ENCODE data around the gene SERPINB10. TPM values are rescaled to one million over a fixed set of nuclear protein-coding genes. Genes with fewer than 3 reads are reported as not detected.
"Not testable (repeated sequence)": the region's sequence is repeated elsewhere in the genome, so short reads cannot be mapped to it uniquely, and the experiment has no call there.

The SERPINB10 gene
- total RNA-seq, 3 donors from 2014 or later, result 0.27 TPM; not detected in 2

DNA sequence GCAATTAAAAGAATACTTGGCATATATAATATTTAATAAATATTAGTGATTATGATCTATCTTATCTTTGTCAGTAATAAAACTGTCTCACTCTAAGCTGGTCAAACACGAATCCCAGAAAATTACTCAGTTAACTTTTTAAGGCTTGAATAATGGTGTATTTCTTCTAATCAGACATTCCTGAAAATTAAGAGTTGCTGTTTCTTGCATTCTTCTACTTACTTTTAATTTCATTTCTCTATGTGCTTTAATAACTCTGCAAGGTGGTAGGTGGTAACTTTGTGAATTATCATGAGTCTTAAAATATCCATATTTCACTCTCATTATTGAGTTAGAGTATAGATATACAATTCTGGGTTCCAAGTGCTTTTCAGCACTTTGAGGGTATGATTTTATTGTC, 3.1 kb upstream of the SERPINB10 start:
- ATAC-seq (no peak), DNase-seq (no peak)
- no peaks in the 10 kb centered on the region for H3K4me1 Mint-ChIP-seq (ENCODE audit: low read depth)
- peaks cover 9% of the 10 kb centered on the region for H3K27me3 Mint-ChIP-seq (ENCODE audit: low read depth)
- H3K36me3 Mint-ChIP-seq (ENCODE audit: insufficient read depth), result no peaks in the 10 kb centered on the region
- H3K9me3 Mint-ChIP-seq, result no peaks in the 10 kb centered on the region
- H3K4me3 Mint-ChIP-seq, result no peak overlapping the region

DNA sequence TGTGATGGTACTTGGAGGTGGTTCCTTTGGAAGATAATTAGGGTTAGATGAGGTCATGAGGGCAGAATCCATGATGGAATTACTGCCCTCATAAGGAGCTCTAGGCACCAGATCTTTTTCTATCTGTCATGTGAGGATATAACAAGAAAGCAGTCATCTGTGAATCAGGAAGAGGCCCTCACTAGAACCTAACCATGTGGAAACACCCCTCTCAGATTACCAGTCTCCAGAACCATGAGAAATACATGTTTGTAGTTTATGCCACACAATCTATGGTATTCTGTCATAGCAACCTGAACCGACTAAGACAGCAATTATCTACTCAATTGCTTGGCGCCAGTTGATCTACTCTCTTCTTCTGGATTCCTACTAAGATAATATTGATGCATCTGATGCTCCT, 2.4 kb upstream of the SERPINB10 start:
- H3K9me3 Mint-ChIP-seq, result no peaks in the 10 kb centered on the region
- H3K4me1 Mint-ChIP-seq (ENCODE audit: low read depth), result no peaks in the 10 kb centered on the region
- H3K36me3 Mint-ChIP-seq (ENCODE audit: insufficient read depth), result no peaks in the 10 kb centered on the region
- no peak overlapping the region for H3K4me3 Mint-ChIP-seq
- DNase-seq (no peak), ATAC-seq (no peak)
- peaks cover 8% of the 10 kb centered on the region for H3K27me3 Mint-ChIP-seq (ENCODE audit: low read depth)

DNA sequence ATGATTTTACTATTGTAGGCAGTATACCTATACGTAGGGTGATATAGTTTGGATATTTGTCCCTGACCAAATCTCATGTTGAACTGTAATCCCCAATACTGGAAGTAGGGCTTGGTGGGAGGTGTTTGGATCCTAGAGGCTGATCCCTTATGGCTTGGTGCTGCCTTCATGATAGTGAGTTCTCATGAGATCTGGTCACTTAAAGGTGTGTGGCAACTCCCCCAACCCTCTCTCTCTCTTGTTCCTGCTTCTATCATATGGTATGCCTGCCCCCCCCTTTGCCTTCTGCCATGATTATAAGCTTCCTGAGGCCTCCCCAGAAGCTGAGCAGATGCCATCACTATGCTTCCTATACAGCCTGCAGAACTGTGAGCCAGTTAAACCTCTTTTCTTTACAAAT, 1.7 kb upstream of the SERPINB10 start:
- Mint-ChIP-seq H3K4me1 (ENCODE audit: low read depth) (no peaks in the 10 kb centered on the region), H3K9me3 (no peaks in the 10 kb centered on the region), H3K4me3 (no peak overlapping the region), H3K27me3 (ENCODE audit: low read depth) (peaks cover 9% of the 10 kb centered on the region), H3K36me3 (ENCODE audit: insufficient read depth) (no peaks in the 10 kb centered on the region)
- DNase-seq (no peak), ATAC-seq (no peak)

DNA sequence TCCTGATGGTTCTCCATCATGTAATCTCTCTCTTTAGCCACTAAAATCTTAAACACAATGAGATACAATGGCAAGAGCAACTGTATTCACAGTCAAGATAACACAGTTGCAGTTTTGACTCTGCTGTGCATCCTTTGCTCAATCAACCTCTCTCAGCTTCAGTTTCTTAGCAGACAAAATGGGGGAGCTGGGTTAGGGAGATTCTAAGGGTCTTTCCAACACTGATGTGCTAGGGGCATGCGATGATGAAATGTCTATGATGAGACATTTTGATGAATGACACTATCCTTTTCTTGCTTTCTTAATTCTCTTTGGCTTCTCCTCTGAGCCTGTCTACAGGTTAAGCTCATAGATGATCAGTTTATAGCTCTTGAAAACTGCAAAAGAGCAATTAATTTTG, 1.1 kb downstream of the SERPINB10 start:
- ATAC-seq, result peak; percentile 23 to 28

DNA sequence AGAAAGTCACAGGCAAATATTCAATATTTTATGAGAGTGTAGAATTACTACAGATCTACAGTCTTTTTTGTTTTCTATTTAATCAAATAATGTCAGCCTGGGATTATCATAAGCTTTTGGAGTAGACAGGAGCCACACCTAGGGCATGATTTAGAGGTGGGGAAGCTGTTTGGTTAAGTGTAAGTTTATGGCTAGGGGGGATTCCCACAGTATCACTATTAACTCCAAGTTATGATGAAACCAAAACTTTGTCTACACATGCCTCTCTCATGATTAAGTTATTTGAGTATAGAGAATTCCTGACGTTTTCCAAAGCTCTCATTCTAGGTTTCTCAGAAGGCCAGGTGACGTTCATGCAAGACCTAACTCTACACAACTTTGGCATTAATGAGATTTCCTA, 2.1 kb downstream of the SERPINB10 start:
- Mint-ChIP-seq H3K4me3 (no peak overlapping the region), H3K27me3 (ENCODE audit: low read depth) (peaks cover 24% of the 10 kb centered on the region), H3K36me3 (ENCODE audit: insufficient read depth) (no peaks in the 10 kb centered on the region), H3K4me1 (ENCODE audit: low read depth) (no peaks in the 10 kb centered on the region), H3K9me3 (no peaks in the 10 kb centered on the region)
- DNase-seq, result no peak
- ATAC-seq, result peak; percentile 46 to 56

More for the DNA sequence above, 1.1 kb downstream of the SERPINB10 start:
- Mint-ChIP-seq H3K27me3 (ENCODE audit: low read depth) (peaks cover 19% of the 10 kb centered on the region), H3K9me3 (no peaks in the 10 kb centered on the region), H3K36me3 (ENCODE audit: insufficient read depth) (no peaks in the 10 kb centered on the region), H3K4me3 (no peak overlapping the region), H3K4me1 (ENCODE audit: low read depth) (no peaks in the 10 kb centered on the region)
- DNase-seq, result no peak

DNA sequence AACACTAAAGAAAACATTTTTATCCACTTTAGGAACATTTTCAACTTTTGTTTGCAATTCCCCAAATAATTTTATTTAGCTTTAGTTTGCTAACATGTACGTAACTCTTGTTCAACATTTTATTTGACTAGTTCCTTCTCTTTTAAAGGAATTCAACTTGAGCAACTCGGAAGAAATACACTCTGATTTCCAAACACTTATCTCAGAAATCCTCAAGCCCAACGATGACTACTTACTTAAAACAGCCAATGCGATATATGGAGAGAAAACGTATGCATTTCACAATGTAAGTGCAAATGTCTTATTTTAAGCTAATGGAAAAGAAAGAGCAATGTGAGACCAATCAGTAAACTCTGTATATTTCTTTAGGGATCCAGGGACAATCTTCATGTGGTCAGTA, 10.1 kb downstream of the SERPINB10 start:
- peaks cover 24% of the 10 kb centered on the region for H3K27me3 Mint-ChIP-seq (ENCODE audit: low read depth)
- H3K4me3 Mint-ChIP-seq, result no peak overlapping the region
- H3K4me1 Mint-ChIP-seq (ENCODE audit: low read depth), result no peaks in the 10 kb centered on the region
- no peaks in the 10 kb centered on the region for H3K9me3 Mint-ChIP-seq
- ATAC-seq (no peak), DNase-seq (no peak)
- no peaks in the 10 kb centered on the region for H3K36me3 Mint-ChIP-seq (ENCODE audit: insufficient read depth)

DNA sequence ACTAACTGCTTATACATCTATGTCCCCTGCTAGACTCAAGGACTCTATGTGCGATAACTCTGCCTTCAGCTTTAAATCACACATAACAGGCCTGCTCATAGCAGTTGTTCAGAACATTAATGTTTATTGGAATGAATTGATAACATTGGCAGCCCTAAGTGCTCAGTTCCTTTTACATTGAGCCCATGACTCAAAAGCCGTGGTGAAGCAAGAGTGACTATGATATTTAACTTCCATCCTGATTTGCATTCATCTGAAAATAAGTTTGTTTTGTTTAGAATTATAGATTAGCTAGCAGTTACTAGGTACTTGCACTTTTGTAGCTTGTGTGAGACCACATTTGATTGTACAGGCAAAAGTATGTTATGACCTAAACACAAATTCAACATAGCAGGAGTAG, 14.3 kb downstream of the SERPINB10 start:
- Mint-ChIP-seq H3K4me1 (ENCODE audit: low read depth) (no peaks in the 10 kb centered on the region), H3K27me3 (ENCODE audit: low read depth) (peaks cover 28% of the 10 kb centered on the region), H3K9me3 (no peaks in the 10 kb centered on the region), H3K4me3 (no peak overlapping the region), H3K36me3 (ENCODE audit: insufficient read depth) (no peaks in the 10 kb centered on the region)
- no peak for ATAC-seq
- no peak for DNase-seq

DNA sequence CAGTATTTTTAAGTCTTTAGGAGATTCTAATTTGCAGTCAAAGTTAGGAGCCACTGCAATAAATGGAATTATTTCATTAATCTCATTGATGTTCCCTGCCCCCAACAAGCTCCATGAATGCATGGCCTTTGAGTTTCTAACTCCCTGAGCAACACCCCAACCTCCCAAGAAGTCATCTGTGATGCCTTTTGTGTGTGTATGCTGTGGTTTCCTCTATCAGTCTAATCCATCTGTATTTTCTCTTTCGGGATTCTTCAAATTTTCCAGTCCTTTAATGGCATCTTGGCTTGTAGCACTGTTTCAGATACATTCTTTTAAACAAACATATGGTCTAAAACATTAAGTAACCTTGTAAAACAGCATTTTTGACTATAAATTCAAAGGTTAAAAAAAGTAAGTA, 16.8 kb downstream of the SERPINB10 start:
- Mint-ChIP-seq H3K36me3 (ENCODE audit: insufficient read depth) (no peaks in the 10 kb centered on the region), H3K4me1 (ENCODE audit: low read depth) (no peaks in the 10 kb centered on the region), H3K27me3 (ENCODE audit: low read depth) (peaks cover 23% of the 10 kb centered on the region), H3K9me3 (no peaks in the 10 kb centered on the region), H3K4me3 (no peak overlapping the region)
- no peak for DNase-seq
- no peak for ATAC-seq

- peaks cover 20% of the 10 kb centered on the region for H3K27me3 Mint-ChIP-seq (ENCODE audit: low read depth)
- H3K4me1 Mint-ChIP-seq (ENCODE audit: low read depth), result no peaks in the 10 kb centered on the region
- no peaks in the 10 kb centered on the region for H3K9me3 Mint-ChIP-seq
- no peak overlapping the region for H3K4me3 Mint-ChIP-seq
- no peak for ATAC-seq
- no peak for DNase-seq
- H3K36me3 Mint-ChIP-seq (ENCODE audit: insufficient read depth), result no peaks in the 10 kb centered on the region
Observed at GRCh38 chr18:63928331-63928730, 20.6 kb downstream of the SERPINB10 start.

- H3K4me3 Mint-ChIP-seq, result not testable (repeated sequence)
Observed at GRCh38 chr18:63929369-63929768, 21.6 kb downstream of the SERPINB10 start.

GRCh38 chr18:63930773-63931354, 23.1 kb downstream of the SERPINB10 start:
- no peak for DNase-seq
- Mint-ChIP-seq H3K4me1 (ENCODE audit: low read depth) (no peaks in the 10 kb centered on the region), H3K4me3 (no peak overlapping the region), H3K36me3 (ENCODE audit: insufficient read depth) (no peaks in the 10 kb centered on the region), H3K9me3 (no peaks in the 10 kb centered on the region), H3K27me3 (ENCODE audit: low read depth) (peaks cover 8% of the 10 kb centered on the region)
- no peak for ATAC-seq

More at GRCh38 chr18:63929369-63929768, 21.6 kb downstream of the SERPINB10 start:
- ATAC-seq; H3K9me3 Mint-ChIP-seq; H3K4me1 Mint-ChIP-seq (ENCODE audit: low read depth); H3K36me3 Mint-ChIP-seq (ENCODE audit: insufficient read depth); DNase-seq: not testable (repeated sequence)
- H3K27me3 Mint-ChIP-seq (ENCODE audit: low read depth), result peaks cover 13% of the 10 kb centered on the region

DNA sequence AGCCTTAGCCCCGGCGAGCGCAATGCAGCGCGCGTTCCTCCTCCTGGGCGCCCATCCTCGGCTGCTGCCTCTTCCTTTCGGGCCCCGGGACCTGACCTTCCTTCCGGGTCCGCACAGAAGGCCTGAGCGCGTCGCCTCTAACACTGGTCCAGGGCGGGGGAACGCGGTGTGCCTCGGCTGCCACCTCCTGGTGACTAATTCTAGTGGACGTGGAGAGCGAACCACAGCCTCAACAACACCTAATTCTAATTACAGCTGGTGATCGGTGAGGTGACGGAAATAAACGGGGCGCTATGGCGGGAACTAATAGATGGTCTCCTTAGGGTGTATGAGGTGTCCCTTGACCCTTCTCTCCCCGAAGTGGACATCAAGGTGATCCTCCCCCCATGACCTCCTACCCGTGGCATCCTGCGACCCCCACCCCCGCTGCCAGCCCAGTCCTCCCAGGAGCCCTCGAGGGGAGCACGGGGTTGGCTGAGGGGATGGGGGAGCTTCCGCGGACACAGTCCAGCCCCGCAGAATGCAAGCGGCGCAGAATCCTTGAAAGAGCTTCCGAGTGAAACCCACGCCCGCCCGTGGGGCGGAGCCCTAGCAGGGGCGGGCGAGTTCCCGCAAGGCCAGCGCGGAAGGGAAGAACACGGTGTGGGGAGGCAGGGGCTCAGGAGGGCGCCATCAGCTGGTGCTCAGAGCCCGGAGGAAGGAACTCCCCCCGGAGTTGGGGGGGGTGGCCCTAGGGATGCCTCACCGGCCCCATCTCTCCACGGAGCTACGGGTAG, 28.6 kb downstream of the SERPINB10 start:
- Mint-ChIP-seq H3K9me3 (no peaks in the 10 kb centered on the region), H3K4me3 (peak overlapping the region; percentile 68), H3K4me1 (ENCODE audit: low read depth) (peaks cover 2% of the 10 kb centered on the region), H3K36me3 (ENCODE audit: insufficient read depth) (no peaks in the 10 kb centered on the region), H3K27me3 (ENCODE audit: low read depth) (peaks cover 10% of the 10 kb centered on the region)
- DNase-seq (peak; percentile 6), ATAC-seq (peak; percentile 83 to 87)

GRCh38 chr18:63936932-63937393, 29.2 kb downstream of the SERPINB10 start:
- H3K4me1 Mint-ChIP-seq (ENCODE audit: low read depth), result peaks cover 2% of the 10 kb centered on the region
- no peaks in the 10 kb centered on the region for H3K36me3 Mint-ChIP-seq (ENCODE audit: insufficient read depth)
- H3K27me3 Mint-ChIP-seq (ENCODE audit: low read depth), result peaks cover 16% of the 10 kb centered on the region
- ATAC-seq (no peak), DNase-seq (no peak)
- H3K4me3 Mint-ChIP-seq, result no peak overlapping the region
- H3K9me3 Mint-ChIP-seq, result no peaks in the 10 kb centered on the region

DNA sequence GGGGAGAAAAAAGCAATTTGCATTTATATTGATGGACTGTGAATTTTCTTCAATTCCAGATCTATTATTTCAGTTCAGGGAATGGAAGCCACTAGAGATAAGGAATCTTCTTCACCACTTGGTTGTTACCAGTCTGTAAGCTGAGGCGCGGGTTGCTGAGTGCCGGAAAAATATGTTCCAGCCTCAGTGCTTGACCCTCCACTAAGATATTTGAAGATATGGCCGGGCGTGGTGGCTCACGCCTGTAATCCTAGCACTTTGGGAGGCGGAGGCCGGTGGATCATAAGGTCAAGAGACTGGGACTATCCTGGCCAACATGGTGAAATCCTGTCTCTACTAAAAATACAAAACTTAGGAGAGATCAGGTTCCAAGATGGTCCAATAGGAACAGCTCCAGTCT, 32.2 kb downstream of the SERPINB10 start:
- ATAC-seq (no peak), DNase-seq (no peak)
- Mint-ChIP-seq H3K36me3 (ENCODE audit: insufficient read depth) (no peaks in the 10 kb centered on the region), H3K9me3 (no peaks in the 10 kb centered on the region), H3K27me3 (ENCODE audit: low read depth) (peaks cover 32% of the 10 kb centered on the region), H3K4me1 (ENCODE audit: low read depth) (peaks cover 2% of the 10 kb centered on the region), H3K4me3 (no peak overlapping the region)

DNA sequence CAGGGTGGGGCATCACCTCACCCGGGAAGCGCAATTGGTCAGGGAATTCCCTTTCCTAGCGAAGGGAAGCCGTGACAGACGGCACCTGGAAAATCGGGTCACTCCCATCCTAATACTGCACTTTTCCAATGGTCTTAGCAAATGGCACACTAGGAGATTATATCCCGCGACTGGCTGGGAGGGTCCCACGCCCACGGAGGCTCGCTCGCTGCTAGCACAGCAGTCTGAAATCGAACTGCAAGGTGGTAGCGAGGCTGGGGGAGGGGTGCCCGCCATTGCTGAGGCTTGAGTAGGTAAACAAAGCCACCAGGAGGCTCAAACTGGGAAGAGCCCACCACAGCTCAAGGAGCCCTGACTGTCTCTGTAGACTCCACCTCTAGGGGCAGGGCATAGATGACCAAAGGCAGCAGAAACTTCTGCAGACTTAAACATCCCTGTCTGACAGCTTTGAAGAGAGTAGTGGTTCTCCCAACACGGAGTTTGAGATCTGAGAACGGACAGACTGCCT, 32.8 kb downstream of the SERPINB10 start:
- not testable (repeated sequence) for ATAC-seq; H3K9me3 Mint-ChIP-seq; H3K4me3 Mint-ChIP-seq; DNase-seq; H3K4me1 Mint-ChIP-seq (ENCODE audit: low read depth); H3K36me3 Mint-ChIP-seq (ENCODE audit: insufficient read depth)
- H3K27me3 Mint-ChIP-seq (ENCODE audit: low read depth), result peaks cover 33% of the 10 kb centered on the region
